Right lobe of liver (tissue), 4 donors: Measurements from ENCODE around the gene BANK1.

Experiments used
- POLR2A ChIP-seq: fragments of 450-650 bp; IDR thresholded peaks from one replicate; pipeline ENCODE4 v1.6.1; 2017; ENCODE audit warnings: antibody characterized with exemption, mild to moderate bottlenecking
- TF ChIP-seq, protein P1 (sequence below), 4 donors: fragments of 200-600 bp in 3 of 4; fragments of 450-650 bp in 1 of 4; IDR thresholded peaks; one replicate each; pipeline versions ENCODE4 v1.5.1 to v1.8.0; 2016 to 2022; ENCODE audit warnings: antibody characterized with exemption in 4 of 4, mild to moderate bottlenecking in 2 of 4
- donor health status: DM: no; HTN: no; CAD: no.
- donor health status: DM: no; HTN: no; CAD: no.
- donor health status: DM: no; HTN: yes; CAD: no.

DNA sequence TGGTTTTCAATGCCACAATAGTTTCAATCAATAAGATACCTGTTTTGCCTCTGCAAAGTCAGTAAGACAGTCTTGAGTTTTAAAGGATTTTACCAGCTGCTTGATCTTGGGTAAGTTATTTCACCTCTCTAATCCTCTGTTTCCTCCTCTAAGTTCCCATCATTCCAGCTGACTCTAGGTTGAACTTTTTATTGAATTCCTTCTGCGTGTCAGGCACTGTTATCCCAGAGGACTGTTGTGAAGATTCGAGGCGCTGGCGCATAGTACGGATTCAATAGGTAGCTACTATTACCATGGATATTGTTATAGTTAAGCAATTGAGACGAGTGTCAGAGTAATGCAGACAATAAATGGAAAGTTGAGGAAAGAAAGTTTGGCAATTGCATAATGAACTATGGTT is 179.4 kb downstream of the BANK1 start:
- TF ChIP-seq, protein P1, sequence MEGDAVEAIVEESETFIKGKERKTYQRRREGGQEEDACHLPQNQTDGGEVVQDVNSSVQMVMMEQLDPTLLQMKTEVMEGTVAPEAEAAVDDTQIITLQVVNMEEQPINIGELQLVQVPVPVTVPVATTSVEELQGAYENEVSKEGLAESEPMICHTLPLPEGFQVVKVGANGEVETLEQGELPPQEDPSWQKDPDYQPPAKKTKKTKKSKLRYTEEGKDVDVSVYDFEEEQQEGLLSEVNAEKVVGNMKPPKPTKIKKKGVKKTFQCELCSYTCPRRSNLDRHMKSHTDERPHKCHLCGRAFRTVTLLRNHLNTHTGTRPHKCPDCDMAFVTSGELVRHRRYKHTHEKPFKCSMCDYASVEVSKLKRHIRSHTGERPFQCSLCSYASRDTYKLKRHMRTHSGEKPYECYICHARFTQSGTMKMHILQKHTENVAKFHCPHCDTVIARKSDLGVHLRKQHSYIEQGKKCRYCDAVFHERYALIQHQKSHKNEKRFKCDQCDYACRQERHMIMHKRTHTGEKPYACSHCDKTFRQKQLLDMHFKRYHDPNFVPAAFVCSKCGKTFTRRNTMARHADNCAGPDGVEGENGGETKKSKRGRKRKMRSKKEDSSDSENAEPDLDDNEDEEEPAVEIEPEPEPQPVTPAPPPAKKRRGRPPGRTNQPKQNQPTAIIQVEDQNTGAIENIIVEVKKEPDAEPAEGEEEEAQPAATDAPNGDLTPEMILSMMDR (IDR thresholded peaks at IDR 0.05): no peak
- no peak for TF ChIP-seq POLR2A
